ENCODE results near the gene ARHGEF25.
"Not testable (repeated sequence)": the region's sequence is repeated elsewhere in the genome, so short reads cannot be mapped to it uniquely, and the experiment has no call there.

Gene ARHGEF25

DNA sequence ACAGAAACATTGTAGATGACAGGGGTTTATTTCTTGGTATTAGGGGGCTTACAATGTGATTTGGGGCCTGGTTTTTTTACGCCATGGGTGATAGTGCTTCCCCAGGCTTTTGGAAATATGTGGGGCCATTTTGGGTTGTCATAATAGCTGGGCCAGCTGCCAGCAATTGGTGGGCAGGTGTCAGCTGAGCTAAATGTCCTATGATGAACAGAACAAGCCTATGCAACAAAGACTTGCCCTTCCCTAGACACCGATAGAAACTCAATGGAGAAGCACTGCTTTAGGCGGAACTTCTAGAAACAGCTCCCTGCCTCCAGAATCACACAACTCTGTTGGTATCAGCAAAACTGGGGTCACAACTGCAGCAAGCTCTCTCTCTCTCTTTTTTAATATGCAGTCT lies 26.9 kb downstream of the ARHGEF25 start:
- DNase-seq: no peak

DNA sequence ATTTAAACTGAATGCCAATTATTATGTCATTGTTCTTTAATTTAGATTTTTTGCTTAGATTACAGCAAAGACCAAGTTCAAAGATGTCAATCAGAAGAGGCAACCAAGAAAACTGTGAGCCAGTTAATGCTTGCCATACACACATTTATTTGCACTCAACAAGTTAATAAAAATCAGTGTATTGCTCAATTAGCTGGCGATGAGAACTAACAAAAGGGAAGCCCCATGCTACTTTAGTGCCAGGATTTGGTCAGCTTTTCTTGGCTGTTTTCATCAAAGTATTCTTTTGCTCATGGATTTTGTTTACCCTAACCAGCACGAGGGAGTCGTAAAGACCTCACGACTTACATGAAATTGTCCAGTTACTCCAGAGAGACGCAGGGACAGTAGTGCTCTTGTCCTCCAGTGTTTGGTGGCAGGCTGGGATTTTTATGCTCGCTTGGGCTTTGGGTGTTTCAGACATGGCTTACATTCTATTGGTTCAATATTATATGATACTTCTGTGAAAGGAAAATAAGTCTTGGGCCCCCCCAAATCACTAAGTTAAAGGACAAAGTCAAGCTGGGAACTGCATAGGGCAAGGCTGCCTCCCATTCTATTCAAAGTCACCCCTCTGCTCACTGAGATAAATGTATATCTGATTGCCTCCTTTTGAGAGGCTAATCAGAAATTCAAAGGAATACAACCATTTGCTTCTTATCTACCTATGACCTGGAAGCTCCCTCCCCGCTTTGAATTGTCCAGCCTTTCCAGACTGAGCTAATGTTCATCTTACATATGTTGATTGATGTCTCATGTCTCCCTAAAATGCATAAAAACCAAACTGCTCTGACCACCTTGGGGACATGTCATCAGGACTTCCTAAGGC lies 29.2 kb downstream of the ARHGEF25 start:
- no peak for DNase-seq

DNA sequence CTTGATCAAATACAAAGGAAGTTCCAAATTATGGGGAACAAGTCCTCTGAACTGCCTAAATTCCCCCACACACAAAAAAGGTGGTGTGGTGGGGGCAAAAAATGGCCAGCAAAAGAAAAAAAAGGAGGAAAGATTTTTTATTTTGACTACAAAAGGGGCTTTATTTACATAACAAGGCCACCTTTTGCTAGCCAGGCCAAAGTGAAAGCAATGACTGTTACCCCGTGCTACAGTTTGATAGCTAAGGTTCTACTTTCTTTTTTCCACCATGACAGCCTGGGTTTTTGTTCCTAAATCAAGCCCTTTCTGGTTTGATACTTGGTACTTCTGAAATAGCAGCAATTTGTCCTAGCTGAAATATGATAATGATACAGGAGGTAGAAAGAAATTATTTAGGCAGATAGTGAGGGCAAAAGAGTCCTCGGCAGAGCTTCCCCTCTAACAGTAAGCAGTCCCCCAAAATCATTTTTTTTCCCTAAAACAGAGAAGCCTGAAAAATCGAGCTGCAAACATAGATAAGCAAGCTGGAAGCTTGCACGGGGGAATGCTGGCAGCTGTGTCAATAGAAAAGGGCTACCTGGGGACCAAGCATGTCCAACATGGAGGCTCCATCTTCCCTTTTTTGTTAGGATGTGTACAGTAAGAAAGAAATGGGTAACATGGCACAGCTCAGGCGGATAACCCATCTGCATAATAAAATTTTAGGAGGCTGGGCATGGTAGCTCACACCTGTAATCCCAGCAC lies 30.6 kb downstream of the ARHGEF25 start:
- DNase-seq: no peak

DNA sequence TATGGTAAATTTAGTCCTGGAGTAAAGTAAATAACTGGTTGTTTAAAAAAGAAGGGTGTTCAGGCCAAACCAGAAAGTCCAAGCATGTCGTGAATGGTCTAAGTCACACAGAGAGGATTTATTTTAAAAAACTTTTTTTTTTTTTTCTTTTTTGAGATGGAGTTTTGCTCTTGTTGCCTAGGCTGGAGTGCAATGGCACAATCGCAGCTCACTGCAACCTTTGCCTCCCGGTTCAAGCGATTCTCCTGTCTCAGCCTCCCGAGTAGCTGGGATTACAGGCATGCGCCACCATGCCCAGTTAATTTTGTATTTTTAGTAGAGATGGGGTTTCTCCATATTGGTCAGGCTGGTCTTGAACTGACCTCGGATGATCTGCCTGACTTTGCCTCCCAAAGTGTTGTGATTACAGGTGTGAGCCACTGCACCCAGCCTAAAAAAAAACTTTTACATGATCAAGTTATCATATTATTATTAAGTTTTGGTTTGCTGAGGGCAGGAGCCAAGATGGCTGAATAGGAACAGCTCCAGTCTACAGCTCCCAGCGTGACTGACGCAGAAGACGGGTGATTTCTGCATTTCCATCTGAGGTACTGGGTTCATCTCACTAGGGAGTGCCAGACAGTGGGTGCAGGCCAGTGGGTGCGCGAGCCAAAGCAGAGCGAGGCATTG lies 34.9 kb downstream of the ARHGEF25 start:
- DNase-seq: not testable (repeated sequence)

DNA sequence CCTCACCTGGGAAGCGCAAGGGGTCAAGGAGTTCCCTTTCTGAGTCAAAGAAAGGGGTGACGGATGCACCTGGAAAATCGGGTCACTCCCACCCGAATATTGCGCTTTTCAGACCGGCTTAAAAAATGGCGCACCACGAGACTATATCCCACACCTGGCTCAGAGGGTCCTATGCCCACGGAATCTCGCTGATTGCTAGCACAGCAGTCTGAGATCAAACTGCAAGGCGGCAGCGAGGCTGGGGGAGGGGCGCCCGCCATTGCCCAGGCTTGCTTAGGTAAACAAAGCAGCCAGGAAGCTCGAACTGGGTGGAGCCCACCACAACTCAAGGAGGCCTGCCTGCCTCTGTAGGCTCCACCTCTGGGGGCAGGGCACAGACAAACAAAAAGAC lies 35.4 kb downstream of the ARHGEF25 start:
- DNase-seq: not testable (repeated sequence)

DNA sequence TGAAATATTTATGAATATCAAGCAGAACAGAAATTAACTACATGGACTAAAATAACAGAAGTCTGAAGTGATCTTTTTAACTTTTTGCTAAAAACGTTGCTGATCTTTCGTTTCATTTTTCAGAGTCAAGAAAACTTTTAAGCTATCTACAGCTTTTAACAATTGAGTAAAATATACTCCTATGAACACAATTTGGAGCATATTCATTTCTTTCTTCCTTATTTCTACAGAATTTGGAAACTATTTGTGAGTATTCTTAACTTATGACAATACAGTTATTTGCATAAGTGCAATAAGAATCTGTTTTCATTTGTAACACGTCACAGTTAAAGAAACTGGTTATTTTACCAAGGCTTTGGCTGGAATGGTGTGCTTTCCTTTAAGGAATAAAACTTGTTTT lies 42.8 kb downstream of the ARHGEF25 start:
- DNase-seq: no peak

DNA sequence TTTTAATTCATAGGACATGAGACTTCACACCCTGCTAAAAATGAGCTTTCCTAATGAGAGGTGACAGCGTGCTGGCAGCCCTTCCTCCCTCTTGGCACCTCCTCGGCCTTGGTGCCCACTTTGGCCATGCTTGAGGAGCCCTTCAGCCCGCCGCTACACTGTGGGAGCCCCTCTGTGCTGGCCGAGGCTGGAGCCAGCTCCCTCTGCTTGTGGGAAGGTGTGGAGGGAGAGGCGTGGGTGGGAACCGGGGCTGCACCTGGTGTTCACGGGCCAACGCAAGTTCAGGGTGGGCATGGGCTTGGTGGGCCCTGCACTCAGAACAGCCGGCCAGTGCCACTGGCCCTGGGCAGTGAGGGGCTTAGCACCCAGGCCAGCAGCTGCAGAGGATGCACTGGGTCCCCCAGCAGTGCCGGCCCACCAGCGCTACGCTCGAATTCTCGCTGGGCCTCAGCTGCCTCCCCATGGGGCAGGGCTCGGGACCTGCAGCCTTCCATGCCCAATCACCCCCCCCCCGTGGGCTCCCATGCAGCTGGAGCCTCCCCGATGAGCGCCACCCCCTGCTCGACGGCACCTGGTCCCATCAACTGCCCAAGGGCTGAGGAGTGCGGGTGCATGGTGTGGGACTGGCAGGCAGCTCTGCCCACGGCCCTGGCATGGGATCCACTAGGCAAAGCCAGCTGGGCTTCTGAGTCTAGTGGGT lies 44.5 kb downstream of the ARHGEF25 start:
- DNase-seq: no peak

DNA sequence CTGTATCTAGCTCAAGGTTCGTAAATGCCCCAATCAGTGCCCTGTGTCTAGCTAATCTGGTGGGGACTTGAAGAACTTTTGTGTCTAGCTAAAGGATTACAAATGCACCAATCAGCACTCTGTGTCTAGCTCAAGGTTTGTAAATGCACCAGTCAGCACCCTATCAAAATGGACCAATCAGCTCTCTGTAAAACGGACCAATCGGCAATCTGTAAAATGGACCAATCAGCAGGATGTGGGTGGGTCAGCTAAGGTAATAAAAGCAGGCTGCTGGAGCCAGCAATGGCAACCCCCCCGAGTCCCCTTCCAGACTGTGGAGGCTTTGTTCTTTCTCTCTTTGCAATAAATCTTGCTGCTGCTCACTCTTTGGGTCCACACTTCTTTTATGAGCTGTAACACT lies 45.2 kb downstream of the ARHGEF25 start:
- DNase-seq: not testable (repeated sequence)

DNA sequence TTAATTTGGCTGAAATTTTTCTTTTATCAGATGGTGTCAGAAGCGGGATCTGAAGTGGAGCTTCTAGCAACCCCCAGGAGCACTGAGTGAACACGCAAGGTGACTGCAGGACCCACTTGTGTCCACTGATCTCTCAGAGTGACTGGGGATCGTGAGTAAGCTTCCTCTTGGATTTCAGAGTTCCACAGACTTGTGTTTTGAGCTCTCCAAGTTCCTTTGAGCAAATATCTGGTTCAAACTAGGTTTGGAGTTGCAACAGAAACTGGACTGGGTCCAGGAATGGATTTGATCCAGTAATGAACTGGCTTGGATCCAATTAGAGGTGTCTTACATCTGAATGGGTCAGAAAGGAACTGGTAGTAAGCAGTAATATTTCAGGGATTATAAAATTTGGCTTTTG lies 46.5 kb downstream of the ARHGEF25 start:
- DNase-seq: no peak

DNA sequence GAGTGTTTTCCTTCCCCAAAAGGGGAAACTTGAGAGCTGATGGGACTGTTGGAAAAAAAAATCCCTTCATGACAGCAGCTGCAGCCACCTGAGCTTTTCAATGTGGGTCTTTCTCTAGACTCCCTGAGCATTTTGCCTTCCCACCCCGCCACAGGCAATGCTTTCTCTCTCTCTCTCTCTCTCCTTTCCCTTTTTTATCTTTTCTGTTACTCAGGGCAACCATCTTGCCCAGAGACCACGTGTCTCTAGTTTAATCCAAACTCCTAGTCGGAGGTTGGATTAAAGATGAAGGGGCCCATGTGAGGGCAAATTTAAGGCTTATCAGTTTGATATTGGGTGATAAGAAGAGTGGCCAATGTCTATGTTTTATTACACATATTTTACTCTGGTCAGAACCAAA lies 47.7 kb downstream of the ARHGEF25 start:
- DNase-seq: no peak

DNA sequence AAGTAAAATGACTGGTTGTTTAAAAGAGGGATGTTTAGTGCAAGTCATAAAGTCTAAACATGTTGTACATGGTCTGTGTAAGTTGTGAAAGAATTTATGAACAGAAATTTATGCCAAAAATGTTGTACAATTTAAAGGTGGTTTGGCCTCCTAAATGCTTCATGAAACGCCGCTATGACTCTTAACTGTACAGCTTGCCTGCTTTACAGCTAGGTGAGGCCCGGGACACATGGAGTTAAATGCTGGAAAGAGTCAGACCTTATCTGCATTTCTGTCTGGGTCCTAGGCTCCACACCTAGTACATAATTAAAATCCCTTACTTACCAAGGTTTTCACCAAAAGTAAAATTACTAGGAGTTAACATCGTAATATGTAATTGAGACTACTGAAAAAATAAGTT lies 50.1 kb downstream of the ARHGEF25 start:
- no peak for DNase-seq

DNA sequence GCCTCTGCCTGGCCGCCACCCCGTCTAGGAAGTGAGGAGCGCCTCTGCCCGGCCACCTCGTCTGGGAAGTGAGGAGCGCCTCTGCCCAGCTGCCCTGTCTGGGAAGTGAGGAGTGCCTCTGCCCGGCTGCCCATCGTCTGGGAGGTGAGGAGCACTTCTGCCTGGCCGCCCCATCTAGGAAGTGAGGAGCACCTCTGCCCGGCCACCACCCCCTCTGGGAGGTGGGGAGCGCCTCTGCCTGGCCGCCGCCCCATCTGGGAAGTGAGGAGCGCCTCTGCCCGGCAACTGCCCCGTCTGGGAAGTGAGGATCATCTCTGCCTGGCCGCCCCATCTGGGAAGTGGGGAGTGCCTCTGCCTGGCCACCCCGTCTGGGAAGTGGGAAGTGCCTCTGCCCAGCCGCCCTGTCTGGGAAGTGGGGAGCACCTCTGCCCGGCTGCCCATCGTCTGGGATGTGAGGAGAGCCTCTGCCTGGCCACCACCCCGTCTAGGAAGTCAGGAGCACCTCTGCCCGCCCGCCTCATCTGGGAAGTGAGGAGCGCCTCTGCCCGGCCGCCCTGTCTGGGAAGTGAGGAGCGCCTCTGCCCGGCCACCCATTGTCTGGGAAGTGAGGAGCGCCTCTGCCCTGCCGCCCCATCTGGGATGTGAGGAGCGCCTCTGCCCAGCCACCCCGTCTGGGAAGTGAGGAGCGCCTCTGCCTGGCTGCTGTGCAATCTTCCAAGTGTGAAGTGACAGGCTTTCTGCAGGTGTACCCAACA lies 54.0 kb downstream of the ARHGEF25 start:
- not testable (repeated sequence) for DNase-seq

Data from DMS 273 treated with DMSO at 0.1 percent for 48 hours (cell line).